Cardiac fibroblast (primary cell): Measurements from ENCODE around the gene DCDC2.
"Not testable (repeated sequence)": the region's sequence is repeated elsewhere in the genome, so short reads cannot be mapped to it uniquely, and the experiment has no call there.

Experiments
- DNase-seq, 2 donors: peaks; one replicate each; pipeline versions ENCODE4 v3.0.0 to v3.0.0-alpha.2; 2010; ENCODE audit warnings: low read depth in 2 of 2
- H3K4me3 ChIP-seq, 2 donors: replicated peaks in 1 of 2; 1 replicate in 1 of 2; 2 replicates in 1 of 2; pipeline ENCODE4 v1.5.1; 2011; ENCODE audit warnings: low read depth in 2 of 2, low read length in 2 of 2, mild to moderate bottlenecking in 2 of 2, moderate library complexity in 1 of 2
- TF ChIP-seq, protein P1 (sequence below): IDR thresholded peaks from one replicate; pipeline ENCODE4 v1.5.1; 2011; ENCODE audit warnings: low read depth, mild to moderate bottlenecking, low read length, inconsistent platforms

DCDC2 gene

DNA sequence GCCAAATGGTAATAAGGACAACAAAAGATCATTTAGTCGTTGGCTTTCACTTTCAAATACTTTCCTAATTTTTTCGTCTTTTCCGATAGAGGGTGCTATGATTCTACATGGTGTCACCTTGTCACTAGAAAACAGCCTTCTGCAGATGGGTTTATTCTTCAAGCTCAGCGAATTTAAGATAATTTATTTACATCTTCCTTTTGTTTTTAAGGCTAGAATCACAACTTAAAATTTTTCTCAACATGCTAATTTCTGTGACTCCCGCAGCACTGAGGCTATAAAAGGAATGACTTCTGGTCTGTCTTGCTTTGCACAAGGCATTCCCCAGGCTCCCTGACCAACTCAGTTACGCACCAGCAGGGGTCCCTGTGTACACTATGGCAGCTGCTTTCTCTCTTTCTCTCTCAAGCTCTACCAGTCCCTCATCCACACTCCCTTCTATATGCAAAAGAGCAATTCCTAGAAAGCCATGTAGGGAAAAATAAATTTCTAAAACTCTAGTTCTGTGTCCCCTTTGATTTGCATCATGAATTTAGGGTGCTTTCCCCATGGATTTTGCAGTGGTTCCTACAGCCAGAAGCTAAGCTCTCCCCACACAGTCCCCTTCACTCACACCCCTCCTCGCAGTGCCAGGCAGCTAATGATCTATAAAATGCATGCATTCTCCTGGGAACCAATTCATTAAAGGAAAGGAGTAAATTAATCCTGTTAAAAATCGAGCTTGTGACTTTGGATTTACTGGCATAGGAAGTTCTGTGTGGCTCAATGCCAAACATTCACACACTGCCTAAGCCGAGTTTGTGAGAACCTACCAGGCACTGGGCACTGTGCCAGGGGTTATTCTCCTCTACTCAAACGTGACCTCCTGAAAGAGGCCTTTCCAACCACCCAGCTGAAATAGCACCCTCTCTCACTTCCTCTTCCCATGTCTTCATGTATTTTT lies 74.5 kb downstream of the DCDC2 start:
- peak; percentile 84 to 91 for DNase-seq
- TF ChIP-seq, protein P1, sequence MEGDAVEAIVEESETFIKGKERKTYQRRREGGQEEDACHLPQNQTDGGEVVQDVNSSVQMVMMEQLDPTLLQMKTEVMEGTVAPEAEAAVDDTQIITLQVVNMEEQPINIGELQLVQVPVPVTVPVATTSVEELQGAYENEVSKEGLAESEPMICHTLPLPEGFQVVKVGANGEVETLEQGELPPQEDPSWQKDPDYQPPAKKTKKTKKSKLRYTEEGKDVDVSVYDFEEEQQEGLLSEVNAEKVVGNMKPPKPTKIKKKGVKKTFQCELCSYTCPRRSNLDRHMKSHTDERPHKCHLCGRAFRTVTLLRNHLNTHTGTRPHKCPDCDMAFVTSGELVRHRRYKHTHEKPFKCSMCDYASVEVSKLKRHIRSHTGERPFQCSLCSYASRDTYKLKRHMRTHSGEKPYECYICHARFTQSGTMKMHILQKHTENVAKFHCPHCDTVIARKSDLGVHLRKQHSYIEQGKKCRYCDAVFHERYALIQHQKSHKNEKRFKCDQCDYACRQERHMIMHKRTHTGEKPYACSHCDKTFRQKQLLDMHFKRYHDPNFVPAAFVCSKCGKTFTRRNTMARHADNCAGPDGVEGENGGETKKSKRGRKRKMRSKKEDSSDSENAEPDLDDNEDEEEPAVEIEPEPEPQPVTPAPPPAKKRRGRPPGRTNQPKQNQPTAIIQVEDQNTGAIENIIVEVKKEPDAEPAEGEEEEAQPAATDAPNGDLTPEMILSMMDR: peak; percentile 68
- H3K4me3 ChIP-seq: no peak overlapping the region

DNA sequence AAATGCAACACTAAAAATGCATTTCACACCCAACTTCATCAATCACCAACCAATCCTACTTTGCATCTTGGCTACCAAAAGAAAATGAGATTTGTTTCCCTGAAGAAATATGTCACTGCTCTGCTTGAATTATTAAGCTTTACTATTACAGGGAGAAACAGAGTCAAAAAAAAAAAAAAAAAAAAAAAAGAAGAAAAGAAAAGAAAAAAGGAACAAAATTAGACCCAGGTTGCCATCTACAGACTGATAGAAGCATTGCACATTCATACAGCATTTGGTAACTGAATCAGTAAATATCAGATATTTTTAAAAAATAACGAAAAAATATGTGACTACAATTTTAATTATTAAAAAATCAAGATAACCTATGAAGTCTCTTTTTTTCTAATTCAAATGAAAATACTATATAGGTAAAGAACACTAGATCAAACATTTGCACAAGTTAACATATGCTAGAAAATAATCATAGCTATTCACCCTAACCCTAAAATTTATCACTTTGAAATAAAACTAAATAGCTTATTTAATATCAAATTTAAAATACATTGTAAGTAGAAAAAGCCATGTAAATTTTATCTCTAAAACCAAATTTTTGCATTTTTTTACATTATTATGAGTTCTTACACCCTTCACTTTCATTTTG lies 83.3 kb downstream of the DCDC2 start:
- peak; percentile 33 to 39 for DNase-seq
- no peak overlapping the region for H3K4me3 ChIP-seq
- TF ChIP-seq, protein P1: peak; percentile 58

DNA sequence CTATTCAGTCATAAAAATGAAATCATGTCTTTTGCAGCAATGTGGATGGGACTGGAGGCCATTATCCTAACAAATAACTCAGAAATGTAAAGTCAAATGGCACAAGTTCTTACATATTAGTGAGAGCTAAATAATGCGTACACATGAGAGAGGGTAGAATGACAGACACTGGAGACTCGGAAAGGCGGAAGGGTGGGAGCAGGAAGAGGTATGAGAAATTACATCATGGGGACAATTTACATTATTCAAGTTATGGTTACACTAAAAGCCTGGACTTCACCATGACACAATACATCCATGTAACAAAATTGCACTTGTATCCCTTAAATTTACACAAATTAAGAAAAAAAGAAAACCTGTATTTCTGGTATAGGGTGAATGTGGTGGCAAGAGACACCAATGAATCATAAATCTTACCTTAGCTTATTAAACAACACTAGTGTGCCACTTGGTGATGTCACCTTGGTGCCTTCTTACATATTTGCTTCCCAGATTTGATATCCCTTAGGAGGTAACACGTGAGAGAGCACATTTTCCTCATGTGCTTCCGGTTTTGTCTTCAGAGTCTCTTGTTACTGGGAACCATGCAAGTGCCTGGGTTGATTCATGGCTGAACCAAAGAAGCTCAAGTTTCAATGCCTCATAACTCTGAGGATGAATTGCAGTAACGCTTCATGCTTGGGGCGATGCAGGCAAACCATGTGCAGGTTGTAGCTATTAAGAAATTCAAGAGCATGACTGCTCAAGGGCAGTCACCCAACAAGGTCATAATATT lies 84.6 kb downstream of the DCDC2 start:
- TF ChIP-seq, protein P1: no peak
- no peak for DNase-seq

DNA sequence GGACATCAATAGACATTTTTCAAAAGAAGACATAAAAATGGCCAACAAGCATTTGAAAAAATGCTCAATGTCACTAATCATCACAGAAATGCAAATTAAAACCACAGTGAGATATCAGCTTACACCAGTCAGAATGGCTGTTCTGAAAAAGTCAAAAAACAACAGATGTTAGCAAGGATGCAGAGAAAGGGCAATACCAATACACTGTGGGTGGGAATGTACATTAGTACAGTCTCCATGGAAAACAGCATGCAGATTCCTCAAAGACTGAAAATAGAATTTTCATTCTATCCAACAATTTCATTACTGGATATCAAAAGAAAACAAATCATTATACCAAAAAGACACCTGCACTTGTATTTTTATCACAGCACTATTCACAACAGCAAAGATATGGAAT lies 85.3 kb downstream of the DCDC2 start:
- TF ChIP-seq, protein P1: no peak
- DNase-seq: no peak
- H3K4me3 ChIP-seq: no peak overlapping the region

More for the DNA sequence above, 84.6 kb downstream of the DCDC2 start:
- no peak overlapping the region for H3K4me3 ChIP-seq

DNA sequence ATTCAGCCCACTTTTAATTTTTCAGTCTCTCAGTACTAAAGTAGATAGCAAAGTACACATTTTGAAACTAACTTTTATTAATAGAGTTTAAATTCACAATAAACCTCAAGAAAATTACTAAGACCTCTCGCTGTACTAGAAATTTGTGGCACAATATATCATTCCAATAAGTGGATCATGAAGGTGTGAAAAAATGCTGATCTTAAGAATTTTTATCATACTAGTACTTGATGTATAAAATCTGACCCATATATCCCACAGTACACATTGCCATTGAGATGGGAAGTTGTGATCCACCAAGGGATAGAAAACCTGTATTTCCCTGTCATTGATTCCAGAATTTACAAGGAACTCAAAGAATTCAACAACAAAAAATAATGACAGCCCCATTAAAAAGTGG lies 85.7 kb downstream of the DCDC2 start:
- DNase-seq: no peak
- H3K4me3 ChIP-seq: no peak overlapping the region
- TF ChIP-seq, protein P1: no peak

DNA sequence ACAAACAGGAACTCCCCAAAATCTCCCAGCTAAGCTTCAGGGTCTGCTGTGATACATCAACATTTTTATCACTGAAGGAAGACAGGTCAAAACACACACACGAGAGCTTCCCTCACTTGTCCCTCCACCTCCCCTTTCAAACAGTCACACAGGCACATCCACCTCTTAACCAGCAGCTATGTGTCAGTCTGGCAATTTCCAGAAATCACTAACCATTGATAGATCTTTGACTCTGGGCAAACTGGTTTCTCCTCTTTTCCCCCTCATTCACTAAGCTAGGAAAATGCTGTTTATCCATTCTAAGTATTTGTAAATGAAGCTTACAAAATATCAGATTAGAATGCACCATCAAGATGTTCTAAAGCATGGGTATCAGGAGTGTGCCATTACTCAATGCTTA lies 87.8 kb downstream of the DCDC2 start:
- no peak overlapping the region for H3K4me3 ChIP-seq
- TF ChIP-seq, protein P1: no peak
- DNase-seq: no peak

DNA sequence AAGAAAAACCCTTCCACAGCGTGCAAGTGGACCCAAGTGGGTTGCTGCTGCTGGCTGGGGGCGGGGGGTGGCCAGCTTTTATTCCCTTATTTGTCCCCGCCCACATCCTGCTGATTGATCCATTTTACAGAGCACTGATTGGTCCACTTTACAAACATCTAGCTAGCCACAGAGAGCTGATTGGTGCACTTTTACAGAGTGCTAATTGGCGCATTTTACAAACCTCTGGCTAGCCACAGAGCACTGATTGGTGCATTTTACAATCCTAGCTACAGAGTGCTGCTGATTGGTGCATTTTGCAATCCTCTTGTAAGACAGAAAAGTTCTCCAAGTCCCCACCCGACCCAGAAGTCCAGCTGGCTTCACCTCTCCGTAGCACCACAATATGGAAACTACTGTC lies 99.6 kb downstream of the DCDC2 start:
- not testable (repeated sequence) for DNase-seq, H3K4me3 ChIP-seq
